HG03432 (cell line): ENCODE data around the gene LPCAT3.

Experiments
- ATAC-seq: cut with Tn5 transposase; IDR thresholded peaks from one replicate; pipeline ENCODE4 v1.9.1; 2021; ENCODE audit warnings: mild to moderate bottlenecking, moderate library complexity; ENCODE audit not compliant: unreplicated experiment

The LPCAT3 gene

GRCh38 chr12:6965026-6965661 is 53.1 kb downstream of the LPCAT3 start:
- ATAC-seq, result peak; percentile 37

- no peak for ATAC-seq
Measured at GRCh38 chr12:6964605-6965025, 53.7 kb downstream of the LPCAT3 start.

GRCh38 chr12:6963791-6964413 is 54.4 kb downstream of the LPCAT3 start:
- no peak for ATAC-seq

- ATAC-seq, result no peak
Measured at GRCh38 chr12:6963016-6963731, 55.1 kb downstream of the LPCAT3 start.

- ATAC-seq, result no peak
Measured at GRCh38 chr12:6962285-6963015, 55.8 kb downstream of the LPCAT3 start.

GRCh38 chr12:6961695-6962284 is 56.5 kb downstream of the LPCAT3 start:
- ATAC-seq, result no peak

GRCh38 chr12:6961278-6961694 is 57.0 kb downstream of the LPCAT3 start:
- ATAC-seq, result peak; percentile 22

- no peak for ATAC-seq
Measured at GRCh38 chr12:6960593-6961277, 57.5 kb downstream of the LPCAT3 start.

- no peak for ATAC-seq
Measured at GRCh38 chr12:6959805-6960592, 58.3 kb downstream of the LPCAT3 start.

- peak; percentile 50 for ATAC-seq
Measured at GRCh38 chr12:6959058-6959804, 59.0 kb downstream of the LPCAT3 start.

- ATAC-seq, result no peak
Measured at GRCh38 chr12:6958609-6959057, 59.6 kb downstream of the LPCAT3 start.

GRCh38 chr12:6957741-6958608 is 60.3 kb downstream of the LPCAT3 start:
- ATAC-seq, result no peak

- no peak for ATAC-seq
Measured at GRCh38 chr12:6957151-6957701, 61.0 kb downstream of the LPCAT3 start.

- ATAC-seq, result no peak
Measured at GRCh38 chr12:6956021-6956727, 62.1 kb downstream of the LPCAT3 start.

- no peak for ATAC-seq
Measured at GRCh38 chr12:6955108-6956020, 62.9 kb downstream of the LPCAT3 start.
